Measurements from ENCODE around the gene CDH13.

CDH13 gene

GRCh38 chr16:83838151-83838550, 1211.4 kb downstream of the CDH13 start:
- Mint-ChIP-seq H3K4me3 (no peak overlapping the region), H3K4me1 (ENCODE audit: low read depth) (peaks cover 16% of the 10 kb centered on the region), H3K27ac (no peak overlapping the region), H3K36me3 (ENCODE audit: low read depth) (no peaks in the 10 kb centered on the region), H3K27me3 (ENCODE audit: low read depth) (peaks cover 44% of the 10 kb centered on the region), H3K9me3 (no peaks in the 10 kb centered on the region)

GRCh38 chr16:83839561-83839960, 1212.8 kb downstream of the CDH13 start:
- Mint-ChIP-seq H3K4me1 (ENCODE audit: low read depth) (peaks cover 16% of the 10 kb centered on the region), H3K27me3 (ENCODE audit: low read depth) (peaks cover 44% of the 10 kb centered on the region), H3K27ac (no peak overlapping the region), H3K4me3 (no peak overlapping the region), H3K9me3 (no peaks in the 10 kb centered on the region), H3K36me3 (ENCODE audit: low read depth) (no peaks in the 10 kb centered on the region)

GRCh38 chr16:83840060-83840617, 1213.4 kb downstream of the CDH13 start:
- H3K9me3 Mint-ChIP-seq: no peaks in the 10 kb centered on the region
- H3K27ac Mint-ChIP-seq: no peak overlapping the region
- H3K27me3 Mint-ChIP-seq (ENCODE audit: low read depth): peaks cover 44% of the 10 kb centered on the region
- peaks cover 11% of the 10 kb centered on the region for H3K4me1 Mint-ChIP-seq (ENCODE audit: low read depth)
- no peak overlapping the region for H3K4me3 Mint-ChIP-seq
- no peaks in the 10 kb centered on the region for H3K36me3 Mint-ChIP-seq (ENCODE audit: low read depth)

GRCh38 chr16:83842291-83842690, 1215.5 kb downstream of the CDH13 start:
- no peaks in the 10 kb centered on the region for H3K36me3 Mint-ChIP-seq (ENCODE audit: low read depth)
- no peak overlapping the region for H3K4me3 Mint-ChIP-seq
- H3K9me3 Mint-ChIP-seq: no peaks in the 10 kb centered on the region
- H3K27ac Mint-ChIP-seq: no peak overlapping the region
- no peaks in the 10 kb centered on the region for H3K4me1 Mint-ChIP-seq (ENCODE audit: low read depth)
- H3K27me3 Mint-ChIP-seq (ENCODE audit: low read depth): peaks cover 44% of the 10 kb centered on the region

- Mint-ChIP-seq H3K9me3 (no peaks in the 10 kb centered on the region), H3K27ac (no peak overlapping the region), H3K4me1 (ENCODE audit: low read depth) (no peaks in the 10 kb centered on the region), H3K4me3 (no peak overlapping the region), H3K27me3 (ENCODE audit: low read depth) (peaks cover 38% of the 10 kb centered on the region), H3K36me3 (ENCODE audit: low read depth) (no peaks in the 10 kb centered on the region)
Measured at GRCh38 chr16:83842756-83843507, 1216.2 kb downstream of the CDH13 start.

- Mint-ChIP-seq H3K27me3 (ENCODE audit: low read depth) (peaks cover 32% of the 10 kb centered on the region), H3K9me3 (no peaks in the 10 kb centered on the region), H3K27ac (no peak overlapping the region), H3K36me3 (ENCODE audit: low read depth) (no peaks in the 10 kb centered on the region), H3K4me3 (no peak overlapping the region), H3K4me1 (ENCODE audit: low read depth) (no peaks in the 10 kb centered on the region)
Measured at GRCh38 chr16:83843657-83844056, 1216.9 kb downstream of the CDH13 start.

GRCh38 chr16:83845263-83845662, 1218.5 kb downstream of the CDH13 start:
- Mint-ChIP-seq H3K27ac (no peak overlapping the region), H3K4me3 (no peak overlapping the region), H3K27me3 (ENCODE audit: low read depth) (peaks cover 20% of the 10 kb centered on the region), H3K4me1 (ENCODE audit: low read depth) (no peaks in the 10 kb centered on the region), H3K9me3 (no peaks in the 10 kb centered on the region), H3K36me3 (ENCODE audit: low read depth) (no peaks in the 10 kb centered on the region)

GRCh38 chr16:83847371-83848225, 1220.8 kb downstream of the CDH13 start:
- Mint-ChIP-seq H3K36me3 (ENCODE audit: low read depth) (no peaks in the 10 kb centered on the region), H3K4me3 (no peak overlapping the region), H3K9me3 (no peaks in the 10 kb centered on the region), H3K27me3 (ENCODE audit: low read depth) (peaks cover 13% of the 10 kb centered on the region), H3K27ac (no peak overlapping the region), H3K4me1 (ENCODE audit: low read depth) (no peaks in the 10 kb centered on the region)

GRCh38 chr16:83849421-83849820, 1222.7 kb downstream of the CDH13 start:
- Mint-ChIP-seq H3K9me3 (no peaks in the 10 kb centered on the region), H3K4me1 (ENCODE audit: low read depth) (no peaks in the 10 kb centered on the region), H3K27ac (no peak overlapping the region), H3K27me3 (ENCODE audit: low read depth) (peaks cover 8% of the 10 kb centered on the region), H3K36me3 (ENCODE audit: low read depth) (no peaks in the 10 kb centered on the region), H3K4me3 (no peak overlapping the region)
